ENCODE data around the gene GGCT.
A peak's percentile ranks its signal among the peaks of the same experiment; 100 is the strongest.
"Not testable (repeated sequence)": the region's sequence is repeated elsewhere in the genome, so short reads cannot be mapped to it uniquely, and the experiment has no call there.

The GGCT gene

GRCh38 chr7:30481416-30481815 lies 23.2 kb downstream of the GGCT start:
- not testable (repeated sequence) for H3K27ac ChIP-seq; DNase-seq (ENCODE audit: low read depth, low spot score)

- peak overlapping the region; percentile 78 for H3K27ac ChIP-seq
- DNase-seq (ENCODE audit: low read depth, low spot score) = no peak
Observed at GRCh38 chr7:30479202-30480120, 25.2 kb downstream of the GGCT start.

DNA sequence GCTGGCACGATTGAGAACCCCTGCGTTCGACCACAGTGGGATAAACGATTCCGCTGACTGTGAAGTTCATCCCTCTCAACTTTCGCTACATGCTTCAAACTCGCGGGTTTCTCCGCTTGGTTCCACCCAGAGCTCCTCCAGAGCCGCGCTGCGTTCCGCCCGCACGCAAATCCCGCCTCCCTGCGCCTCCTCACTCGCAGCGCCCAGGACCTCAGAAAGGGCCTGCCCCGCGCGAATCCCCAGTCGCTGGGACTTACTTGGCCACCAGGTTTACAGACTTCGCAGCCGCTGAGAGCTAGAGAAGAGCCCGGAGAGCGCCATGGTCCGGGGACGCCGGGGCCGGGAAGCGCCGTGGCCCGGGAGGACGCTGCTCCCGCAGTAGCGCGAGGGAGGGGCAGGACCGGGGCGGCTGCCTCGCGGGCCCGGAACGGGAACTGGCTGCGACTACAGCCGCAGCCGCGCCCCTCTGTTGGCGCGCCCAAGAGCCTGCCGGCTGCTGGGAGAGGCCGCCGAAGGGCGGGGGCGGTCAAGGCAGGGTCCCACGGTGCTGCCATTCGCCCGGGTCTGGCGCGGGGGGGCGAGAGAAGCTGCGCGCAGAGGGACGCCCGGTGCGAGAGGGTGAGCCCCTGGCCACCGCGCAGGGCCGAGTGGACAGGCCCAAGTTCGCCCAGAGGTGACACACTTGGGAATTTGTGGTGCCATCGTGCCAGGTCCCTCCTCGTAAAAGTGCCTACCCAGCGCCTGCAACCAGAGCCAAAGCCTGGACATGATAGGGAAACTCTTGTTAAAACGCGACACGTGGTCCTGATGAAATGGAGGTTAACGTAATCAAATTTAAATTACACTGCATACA lies 26.1 kb downstream of the GGCT start, which contains the start of gene NOD1:
Gene NOD1 (minus strand): TSS at position 436 of the 853 bp plus-strand sequence. CDS start 21,863 bp downstream, outside the sequence.
- peak within 1 kb of the TSS; percentile 78 for H3K27ac ChIP-seq
- DNase-seq (ENCODE audit: low read depth, low spot score) = no peak

- DNase-seq (ENCODE audit: low read depth, low spot score) = no peak
- no peak overlapping the region for H3K27ac ChIP-seq
Observed at GRCh38 chr7:30476459-30477145, 28.0 kb downstream of the GGCT start.

DNA sequence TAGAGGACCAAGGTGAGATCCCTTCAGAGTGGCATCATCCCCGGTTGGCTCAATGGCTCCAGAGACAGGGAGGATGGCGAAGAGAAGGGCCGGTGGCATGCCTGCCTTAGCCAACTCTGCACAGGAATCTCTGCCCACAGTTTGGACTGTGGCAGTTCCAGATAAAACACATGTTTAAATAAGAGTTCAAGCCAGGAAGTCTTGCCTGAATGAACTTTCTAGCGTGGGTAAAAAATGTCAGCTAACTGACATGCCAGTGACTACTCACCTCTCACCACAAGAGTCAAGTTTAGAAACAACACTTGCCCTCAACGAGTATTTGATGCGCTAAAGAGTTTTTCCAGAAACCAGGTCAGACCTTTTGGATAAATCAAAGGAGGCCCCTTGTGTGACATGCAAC lies 29.0 kb downstream of the GGCT start:
- no peak for DNase-seq (ENCODE audit: low read depth, low spot score)
- no peak overlapping the region for H3K27ac ChIP-seq

DNA sequence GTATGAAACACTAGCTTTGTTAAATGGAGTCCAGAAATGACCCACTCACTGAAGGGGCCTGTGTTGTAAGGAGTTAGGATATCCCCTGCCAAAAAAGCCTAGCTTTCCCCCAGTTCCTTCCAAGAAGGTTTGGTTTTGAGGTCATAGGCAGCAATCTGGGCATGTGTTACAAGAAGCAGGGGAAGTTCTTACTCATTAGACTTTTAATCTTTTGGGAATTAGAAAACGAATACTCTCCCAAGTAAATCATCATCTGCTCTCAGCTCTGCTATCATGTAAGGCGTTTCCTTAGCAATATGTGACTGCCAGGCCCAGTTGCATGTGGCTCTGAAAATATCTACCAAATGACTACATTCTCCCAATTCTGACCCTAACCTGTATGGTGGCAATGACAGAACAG lies 29.7 kb downstream of the GGCT start:
- no peak overlapping the region for H3K27ac ChIP-seq

GRCh38 chr7:30474485-30474884 lies 30.1 kb downstream of the GGCT start:
- no peak overlapping the region for H3K27ac ChIP-seq
- DNase-seq (ENCODE audit: low read depth, low spot score) = no peak

More for the DNA sequence above, 29.7 kb downstream of the GGCT start:
- DNase-seq (ENCODE audit: low read depth, low spot score) = no peak

GRCh38 chr7:30473903-30474302 lies 30.7 kb downstream of the GGCT start:
- DNase-seq (ENCODE audit: low read depth, low spot score) = no peak
- no peak overlapping the region for H3K27ac ChIP-seq

GRCh38 chr7:30472784-30473775 lies 31.5 kb downstream of the GGCT start:
- no peak overlapping the region for H3K27ac ChIP-seq
- no peak for DNase-seq (ENCODE audit: low read depth, low spot score)

DNA sequence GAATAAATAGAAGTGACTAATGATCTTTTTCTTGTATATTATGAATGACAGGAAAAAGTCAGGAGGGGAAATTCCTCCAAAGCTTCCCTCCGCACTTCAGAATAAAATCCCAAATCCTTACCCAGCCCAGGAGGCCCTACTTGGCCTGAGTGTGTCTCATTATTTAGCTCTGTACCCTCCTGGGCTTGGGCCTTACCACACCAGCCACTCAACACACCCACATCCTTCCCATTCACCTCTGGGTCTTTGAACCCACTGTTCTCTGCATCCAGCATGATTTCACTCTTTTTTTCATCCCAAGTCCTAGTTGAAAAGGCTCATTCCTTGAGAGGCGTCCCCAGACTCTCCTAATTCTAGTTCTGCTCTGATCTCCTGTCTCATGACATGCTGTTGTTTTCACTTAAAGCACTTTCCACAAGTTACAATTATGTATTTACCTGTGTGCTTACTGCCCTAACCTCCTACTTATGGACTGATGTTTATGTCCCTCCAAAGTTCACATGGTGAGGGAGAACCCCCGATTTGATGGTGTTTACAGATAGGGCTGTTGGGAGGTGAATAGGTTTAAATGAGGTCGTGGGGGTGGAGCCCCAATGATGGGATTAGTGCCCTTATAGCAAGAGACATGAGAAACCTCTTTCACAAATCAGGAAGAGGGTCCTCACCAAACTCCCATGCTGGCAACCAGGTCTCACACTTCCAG lies 32.4 kb downstream of the GGCT start:
- no peak for DNase-seq (ENCODE audit: low read depth, low spot score)
- no peak overlapping the region for H3K27ac ChIP-seq

GRCh38 chr7:30471205-30471604 lies 33.4 kb downstream of the GGCT start:
- H3K27ac ChIP-seq = no peak overlapping the region
- DNase-seq (ENCODE audit: low read depth, low spot score) = no peak

DNA sequence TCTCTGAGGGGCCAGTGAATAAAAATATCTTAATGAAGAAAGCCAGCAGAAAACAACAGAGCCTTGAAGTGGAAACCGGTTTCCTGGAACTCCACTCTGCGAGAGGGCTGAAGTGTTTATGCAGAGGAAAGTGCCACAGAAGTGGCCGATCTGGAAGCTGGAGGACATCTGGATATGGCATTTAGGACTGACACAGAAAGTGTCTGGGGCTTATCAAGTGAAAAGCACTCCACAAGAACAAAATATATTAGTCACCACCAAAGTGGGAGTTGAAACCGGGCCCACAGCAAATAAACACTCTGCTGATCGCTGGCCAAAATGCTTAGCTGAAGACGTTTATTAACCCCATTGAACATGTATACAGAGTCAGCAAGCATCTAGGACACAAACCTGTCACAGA lies 33.9 kb downstream of the GGCT start:
- H3K27ac ChIP-seq = no peak overlapping the region
- no peak for DNase-seq (ENCODE audit: low read depth, low spot score)

DNA sequence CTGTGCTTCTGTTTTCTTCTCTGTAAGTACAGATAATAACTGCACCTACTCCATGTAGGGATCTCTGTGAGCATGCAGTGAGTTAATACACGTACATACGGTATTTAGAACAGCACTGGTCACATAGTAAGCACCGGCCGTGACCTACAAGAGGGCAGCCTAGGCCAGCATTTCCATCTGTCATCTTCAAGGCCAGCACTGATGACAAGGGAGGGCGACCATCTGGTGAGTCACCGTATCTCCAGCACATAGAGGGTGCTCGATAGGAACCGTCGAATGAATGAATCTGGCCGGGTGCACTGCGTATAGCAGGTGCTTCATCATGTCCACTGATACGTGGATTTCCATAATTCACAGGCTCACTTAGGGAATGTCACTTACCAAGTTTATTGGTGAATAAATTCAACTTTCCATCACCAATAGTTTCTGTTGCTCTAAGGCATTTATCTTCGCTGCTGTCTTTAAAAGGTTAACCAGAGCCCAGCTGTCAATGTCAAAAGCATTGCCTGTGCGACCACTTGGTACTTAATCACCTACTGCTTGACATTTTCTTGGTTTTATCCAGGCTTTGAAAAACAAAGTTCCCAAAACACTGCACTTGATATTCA lies 34.4 kb downstream of the GGCT start:
- DNase-seq (ENCODE audit: low read depth, low spot score) = no peak
- peak overlapping the region; percentile 74 for H3K27ac ChIP-seq

DNA sequence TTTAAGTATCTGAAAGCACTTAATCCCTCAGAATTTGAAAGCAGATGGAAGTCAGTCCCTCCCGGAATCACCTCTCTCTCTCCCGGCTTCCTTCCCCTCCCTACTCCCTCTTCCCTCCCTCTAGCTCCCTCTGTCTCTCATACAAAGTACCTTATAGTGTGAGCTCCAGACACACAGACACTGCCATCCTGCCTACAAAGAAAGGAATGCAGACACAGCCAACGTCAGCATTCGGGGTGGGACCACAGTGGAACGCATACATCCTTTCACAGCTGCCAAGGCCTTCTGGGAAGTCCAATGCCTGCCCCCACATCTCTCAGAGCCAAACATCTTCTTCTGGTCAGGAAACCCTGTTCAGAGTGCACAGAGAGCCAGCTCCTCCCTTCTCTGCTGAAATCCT lies 35.3 kb downstream of the GGCT start:
- H3K27ac ChIP-seq = peak overlapping the region; percentile 74
- peak; percentile 75 for DNase-seq (ENCODE audit: low read depth, low spot score)

DNA sequence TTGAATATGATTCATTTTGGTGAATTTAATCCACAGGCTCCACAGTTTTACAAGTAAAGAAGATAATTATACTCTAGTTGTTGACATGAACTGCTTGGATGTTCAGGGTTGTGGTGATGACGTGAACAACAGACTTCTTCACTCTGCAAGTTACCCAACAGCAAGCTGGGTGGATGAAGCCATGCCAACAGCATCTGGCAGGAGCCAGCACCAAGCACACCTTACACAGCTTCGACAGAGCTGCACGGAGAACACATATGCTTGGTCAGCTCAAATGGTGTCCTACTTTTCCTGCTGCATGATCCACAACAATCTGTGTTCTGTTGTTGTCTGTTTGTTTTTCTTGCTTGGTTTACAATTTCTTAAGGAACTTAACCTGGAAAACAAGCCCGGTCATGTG lies 35.8 kb downstream of the GGCT start:
- no peak for DNase-seq (ENCODE audit: low read depth, low spot score)
- H3K27ac ChIP-seq = peak overlapping the region; percentile 74

DNA sequence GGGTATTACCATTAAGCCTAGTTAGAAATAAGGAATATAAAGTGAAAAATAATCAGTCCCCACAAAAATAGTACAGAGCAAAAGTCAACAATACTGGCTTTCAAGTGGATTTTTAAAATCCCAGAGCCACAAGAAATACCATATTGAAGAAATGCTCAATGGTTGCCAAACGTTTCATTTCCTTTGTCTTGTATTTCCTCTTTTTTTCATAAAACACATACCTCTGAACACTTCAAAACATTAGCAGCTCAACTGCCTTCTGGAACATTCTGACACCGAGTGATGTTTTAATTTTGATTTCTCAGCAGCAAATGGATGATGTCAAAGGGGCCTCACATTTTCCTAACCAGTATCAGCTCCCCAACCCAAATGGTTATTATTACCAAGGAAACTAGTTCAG lies 36.6 kb downstream of the GGCT start:
- DNase-seq (ENCODE audit: low read depth, low spot score) = no peak
- H3K27ac ChIP-seq = peak overlapping the region; percentile 74

- no peak overlapping the region for H3K27ac ChIP-seq
- DNase-seq (ENCODE audit: low read depth, low spot score) = no peak
Observed at GRCh38 chr7:30467271-30467670, 37.4 kb downstream of the GGCT start.

GRCh38 chr7:30466266-30466665 lies 38.4 kb downstream of the GGCT start:
- H3K27ac ChIP-seq = no peak overlapping the region
- no peak for DNase-seq (ENCODE audit: low read depth, low spot score)
